ENCODE data around the gene LOC101059915.

LOC101059915 gene

DNA sequence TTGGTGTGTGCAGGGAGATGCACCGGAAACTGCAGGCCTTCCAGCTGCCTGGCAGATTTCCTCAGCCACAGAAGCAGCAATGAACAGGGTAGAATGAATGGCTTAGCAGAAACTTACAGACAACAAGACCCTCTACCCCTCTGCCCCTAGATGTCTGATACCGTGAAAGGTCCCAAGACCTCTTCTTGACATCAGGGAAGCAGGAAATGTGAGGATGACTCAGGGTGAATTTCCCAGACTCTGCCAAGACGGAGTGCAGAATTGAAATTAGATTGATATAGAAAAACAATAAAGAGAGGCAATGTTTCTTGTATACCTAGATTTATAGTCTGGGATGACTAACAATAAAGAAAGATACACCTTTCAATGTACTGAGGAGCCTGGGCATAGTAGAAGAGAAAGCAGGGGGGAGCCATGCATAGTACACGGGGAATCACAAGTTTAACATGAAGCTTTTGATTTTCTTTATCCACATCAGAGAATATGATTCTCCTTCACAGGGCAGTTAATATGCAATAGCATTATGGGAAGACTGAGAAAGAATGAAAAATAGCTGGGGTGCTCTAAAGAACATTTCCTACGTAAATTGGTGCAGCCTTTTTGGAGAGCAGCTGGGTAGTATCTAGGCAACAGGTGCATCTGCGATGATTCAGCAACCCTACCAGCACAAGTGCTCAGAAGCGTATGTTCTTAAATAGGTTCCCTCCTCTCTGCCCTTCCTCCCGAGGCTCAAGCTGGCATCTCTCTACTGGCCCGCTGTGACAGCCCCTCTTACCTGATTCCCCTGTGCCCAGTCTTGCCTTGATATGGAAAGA lies 30.7 kb upstream of the LOC101059915 start:
- H3K18ac ChIP-seq (ENCODE audit: insufficient read length, low read depth, low read length) = no peak overlapping the region
- H3K23ac ChIP-seq (ENCODE audit: insufficient read length, low read depth, low read length) = no peak overlapping the region
- DNase-seq = no peak
- no peaks in the 10 kb centered on the region for H3K79me2 ChIP-seq (ENCODE audit: insufficient read depth, low read length)
- no peaks in the 10 kb centered on the region for H3K79me1 ChIP-seq (ENCODE audit: insufficient read depth, low read depth, low read length, poor library complexity, severe bottlenecking)
- H4K91ac ChIP-seq (ENCODE audit: insufficient read length, low read depth, low read length) = no peak overlapping the region
- no peaks in the 10 kb centered on the region for H3K4me1 Mint-ChIP-seq
- WGBS (ENCODE audit: extremely low coverage, insufficient read length, low lambda C conversion rate) = no CpG with 5 or more reads among the region's 9 CpGs
- no peak overlapping the region for H3K4me3 Mint-ChIP-seq
- H3K23me2 ChIP-seq (ENCODE audit: insufficient read length, low read depth, low read length, poor library complexity, severe bottlenecking) = no peaks in the 10 kb centered on the region
- H2AFZ ChIP-seq (ENCODE audit: low read length) = no peak overlapping the region
- no peak overlapping the region for H3K14ac ChIP-seq (ENCODE audit: insufficient read depth, low read length)
- H3K9ac ChIP-seq (ENCODE audit: extremely low read depth, insufficient read length, low read length) = no peak overlapping the region
- peaks cover 46 to 52% of the 10 kb centered on the region in 2 experiments for H3K9me3 Mint-ChIP-seq
- H4K5ac ChIP-seq (ENCODE audit: insufficient read length, low read depth, low read length) = no peak overlapping the region
- H3K4ac ChIP-seq (ENCODE audit: low read depth, low read length) = no peak overlapping the region
- no peaks in the 10 kb centered on the region for H3K27me3 ChIP-seq (ENCODE audit: insufficient read depth, low read length)
- no peak overlapping the region for H2BK120ac ChIP-seq (ENCODE audit: low read depth, low read length, poor library complexity, severe bottlenecking)
- H2BK12ac ChIP-seq (ENCODE audit: insufficient read length, low read depth, low read length) = no peak overlapping the region
- H4K8ac ChIP-seq (replicated peaks; ENCODE audit: insufficient read length, low read depth, low read length) = no peak overlapping the region
- H3K4me2 ChIP-seq (ENCODE audit: insufficient read depth, insufficient read length, low read length) = no peak overlapping the region
- H3K27ac Mint-ChIP-seq = no peak overlapping the region; a peak in 1 of 7 replicates
- H3K36me3 Mint-ChIP-seq (ENCODE audit: insufficient read depth in 1 of 3, low read depth in 3 of 3) = no peaks in the 10 kb centered on the region
- no peaks in the 10 kb centered on the region for H3K4me1 ChIP-seq (ENCODE audit: insufficient read depth, low read length)
- peaks cover 59% of the 10 kb centered on the region for H3K9me3 ChIP-seq (ENCODE audit: control insufficient read depth, low read depth, low read length)
- no peaks in the 10 kb centered on the region for H3K27me3 Mint-ChIP-seq (ENCODE audit: low read depth)
- H3K27ac ChIP-seq (ENCODE audit: insufficient read length, low read depth, low read length) = no peak overlapping the region
- H4K20me1 ChIP-seq (ENCODE audit: control insufficient read depth, insufficient read depth, insufficient read length) = no peaks in the 10 kb centered on the region
- H2BK20ac ChIP-seq (ENCODE audit: low read depth, low read length, poor library complexity, severe bottlenecking) = no peak overlapping the region
- H2AK5ac ChIP-seq (ENCODE audit: insufficient read length, low read length) = no peak overlapping the region
- H2BK15ac ChIP-seq (ENCODE audit: low read depth, low read length) = no peak overlapping the region
- no peak overlapping the region for H3K56ac ChIP-seq (ENCODE audit: insufficient read length, low read depth, low read length)
- no peak overlapping the region for H2BK5ac ChIP-seq (ENCODE audit: insufficient read length, low read length)
- H3T11ph ChIP-seq (ENCODE audit: low read length) = no peak overlapping the region
- TF ChIP-seq, protein P1, sequence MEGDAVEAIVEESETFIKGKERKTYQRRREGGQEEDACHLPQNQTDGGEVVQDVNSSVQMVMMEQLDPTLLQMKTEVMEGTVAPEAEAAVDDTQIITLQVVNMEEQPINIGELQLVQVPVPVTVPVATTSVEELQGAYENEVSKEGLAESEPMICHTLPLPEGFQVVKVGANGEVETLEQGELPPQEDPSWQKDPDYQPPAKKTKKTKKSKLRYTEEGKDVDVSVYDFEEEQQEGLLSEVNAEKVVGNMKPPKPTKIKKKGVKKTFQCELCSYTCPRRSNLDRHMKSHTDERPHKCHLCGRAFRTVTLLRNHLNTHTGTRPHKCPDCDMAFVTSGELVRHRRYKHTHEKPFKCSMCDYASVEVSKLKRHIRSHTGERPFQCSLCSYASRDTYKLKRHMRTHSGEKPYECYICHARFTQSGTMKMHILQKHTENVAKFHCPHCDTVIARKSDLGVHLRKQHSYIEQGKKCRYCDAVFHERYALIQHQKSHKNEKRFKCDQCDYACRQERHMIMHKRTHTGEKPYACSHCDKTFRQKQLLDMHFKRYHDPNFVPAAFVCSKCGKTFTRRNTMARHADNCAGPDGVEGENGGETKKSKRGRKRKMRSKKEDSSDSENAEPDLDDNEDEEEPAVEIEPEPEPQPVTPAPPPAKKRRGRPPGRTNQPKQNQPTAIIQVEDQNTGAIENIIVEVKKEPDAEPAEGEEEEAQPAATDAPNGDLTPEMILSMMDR (conservative IDR thresholded peaks at IDR 0.05) = no peak
